ENCODE measurements around the gene CCDC178. TPM values are rescaled to one million over a fixed set of nuclear protein-coding genes. Genes with fewer than 3 reads are reported as not detected.

CCDC178 gene
- total RNA-seq, 1 donor from 2014 or later = not detected

- no peaks in the 10 kb centered on the region for H3K9me3 Mint-ChIP-seq
- intact Hi-C loops (cut with micrococcal nuclease) = no loop called here
- H3K27me3 Mint-ChIP-seq = no peaks in the 10 kb centered on the region
- H3K27ac Mint-ChIP-seq = no peak overlapping the region
- H3K4me3 Mint-ChIP-seq = no peak overlapping the region
- H3K36me3 Mint-ChIP-seq (ENCODE audit: low read depth) = no peaks in the 10 kb centered on the region
- H3K4me1 Mint-ChIP-seq = no peaks in the 10 kb centered on the region
- no peak for DNase-seq
These were observed 327.1 kb downstream of the CCDC178 start for GRCh38 chr18:33113416-33113815.

GRCh38 chr18:33107511-33107910, 333.0 kb downstream of the CCDC178 start:
- intact Hi-C loops (cut with micrococcal nuclease) = no loop called here
- no peaks in the 10 kb centered on the region for H3K9me3 Mint-ChIP-seq
- no peaks in the 10 kb centered on the region for H3K36me3 Mint-ChIP-seq (ENCODE audit: low read depth)
- no peaks in the 10 kb centered on the region for H3K27me3 Mint-ChIP-seq
- no peak overlapping the region for H3K27ac Mint-ChIP-seq
- H3K4me3 Mint-ChIP-seq = no peak overlapping the region
- H3K4me1 Mint-ChIP-seq = no peaks in the 10 kb centered on the region
- DNase-seq = no peak

- Mint-ChIP-seq H3K36me3 (ENCODE audit: low read depth) (no peaks in the 10 kb centered on the region), H3K4me3 (no peak overlapping the region), H3K27me3 (no peaks in the 10 kb centered on the region), H3K9me3 (no peaks in the 10 kb centered on the region), H3K4me1 (no peaks in the 10 kb centered on the region), H3K27ac (no peak overlapping the region)
- no peak for DNase-seq
- intact Hi-C loops (cut with micrococcal nuclease) = no loop called here
These were observed 339.2 kb downstream of the CCDC178 start for GRCh38 chr18:33101316-33101715.

DNA sequence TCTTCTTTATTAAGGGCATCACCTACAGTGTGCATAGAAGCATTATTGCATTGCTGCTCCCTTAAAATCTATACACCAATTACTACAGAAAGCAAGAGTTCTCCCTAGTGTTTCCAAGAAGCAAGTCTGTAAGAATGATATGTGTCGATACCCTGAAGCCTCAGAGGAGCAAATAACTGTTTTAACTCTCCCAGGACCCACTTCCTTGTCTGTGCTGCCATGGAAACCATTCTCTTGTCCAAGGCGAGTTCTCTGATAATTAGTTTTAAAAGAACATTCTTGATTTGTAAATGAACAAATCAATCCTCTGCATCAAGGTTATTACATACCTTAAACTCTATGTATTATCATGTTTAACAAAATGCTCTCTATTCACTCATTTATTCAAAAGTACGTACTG, 340.9 kb downstream of the CCDC178 start:
- H3K9me3 Mint-ChIP-seq = no peaks in the 10 kb centered on the region
- intact Hi-C loops (cut with micrococcal nuclease) = no loop called here

GRCh38 chr18:33097126-33097525, 343.4 kb downstream of the CCDC178 start:
- Mint-ChIP-seq H3K36me3 (ENCODE audit: low read depth) (no peaks in the 10 kb centered on the region), H3K27me3 (no peaks in the 10 kb centered on the region), H3K27ac (no peak overlapping the region), H3K9me3 (no peaks in the 10 kb centered on the region), H3K4me3 (no peak overlapping the region), H3K4me1 (no peaks in the 10 kb centered on the region)
- no peak for DNase-seq
- intact Hi-C loops (cut with micrococcal nuclease) = no loop called here

More for the DNA sequence above, 340.9 kb downstream of the CCDC178 start:
- Mint-ChIP-seq H3K4me3 (no peak overlapping the region), H3K27ac (no peak overlapping the region), H3K36me3 (ENCODE audit: low read depth) (no peaks in the 10 kb centered on the region), H3K27me3 (no peaks in the 10 kb centered on the region), H3K4me1 (no peaks in the 10 kb centered on the region)
- no peak for DNase-seq

- intact Hi-C loops (cut with micrococcal nuclease) = no loop called here
- Mint-ChIP-seq H3K9me3 (no peaks in the 10 kb centered on the region), H3K4me1 (no peaks in the 10 kb centered on the region), H3K27ac (no peak overlapping the region), H3K4me3 (no peak overlapping the region), H3K36me3 (ENCODE audit: low read depth) (no peaks in the 10 kb centered on the region), H3K27me3 (no peaks in the 10 kb centered on the region)
- no peak for DNase-seq
These were observed 350.1 kb downstream of the CCDC178 start for GRCh38 chr18:33090461-33090860.

DNA sequence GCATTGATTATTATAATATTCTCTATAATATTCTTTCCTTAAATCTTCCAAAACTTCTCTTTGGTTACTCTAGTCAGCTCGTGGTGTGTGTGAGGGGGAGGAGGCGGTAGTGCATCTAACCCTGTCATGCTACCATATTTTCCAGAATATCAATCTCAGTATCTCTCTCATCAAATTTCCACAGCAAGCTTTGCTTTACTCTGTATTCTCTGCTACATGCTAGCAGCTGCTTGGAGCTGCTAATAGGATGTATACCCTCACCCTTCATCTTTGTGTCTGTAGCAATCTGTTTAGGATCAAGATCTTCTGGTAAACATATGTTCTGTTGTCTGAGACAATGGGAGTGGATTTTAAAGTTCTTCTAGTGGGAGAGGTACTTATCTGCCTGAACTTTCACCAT, 363.9 kb downstream of the CCDC178 start:
- intact Hi-C loops (cut with micrococcal nuclease) = no loop called here
- no peak overlapping the region for H3K4me3 Mint-ChIP-seq

DNA sequence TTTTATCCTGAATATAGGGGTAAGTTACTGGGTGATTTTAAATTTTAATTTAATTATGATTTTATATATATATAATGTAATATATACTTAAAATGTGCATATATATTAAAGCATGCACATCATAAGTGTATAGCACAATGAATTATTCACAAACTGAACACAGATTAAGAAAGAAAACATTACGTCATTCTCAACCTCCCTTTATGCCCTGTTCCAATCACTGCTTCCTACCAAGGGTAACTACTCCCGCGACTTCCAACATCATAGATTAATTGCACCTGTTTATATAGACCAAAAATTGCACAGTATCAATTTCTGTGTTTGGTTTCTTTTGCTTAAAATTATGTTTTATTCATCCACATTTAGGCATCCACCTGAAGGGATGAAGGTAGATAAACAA, 366.4 kb downstream of the CCDC178 start:
- no peak for DNase-seq
- no peaks in the 10 kb centered on the region for H3K4me1 Mint-ChIP-seq
- no peak overlapping the region for H3K4me3 Mint-ChIP-seq
- H3K27ac Mint-ChIP-seq = no peak overlapping the region
- intact Hi-C loops (cut with micrococcal nuclease) = no loop called here
- no peaks in the 10 kb centered on the region for H3K9me3 Mint-ChIP-seq
- H3K36me3 Mint-ChIP-seq (ENCODE audit: low read depth) = no peaks in the 10 kb centered on the region
- no peaks in the 10 kb centered on the region for H3K27me3 Mint-ChIP-seq

More for the DNA sequence above, 363.9 kb downstream of the CCDC178 start:
- Mint-ChIP-seq H3K9me3 (no peaks in the 10 kb centered on the region), H3K36me3 (ENCODE audit: low read depth) (no peaks in the 10 kb centered on the region), H3K4me1 (no peaks in the 10 kb centered on the region), H3K27me3 (no peaks in the 10 kb centered on the region), H3K27ac (no peak overlapping the region)
- DNase-seq = no peak

- no peak for DNase-seq
- Mint-ChIP-seq H3K27ac (no peak overlapping the region), H3K27me3 (no peaks in the 10 kb centered on the region), H3K36me3 (ENCODE audit: low read depth) (no peaks in the 10 kb centered on the region), H3K4me3 (no peak overlapping the region), H3K9me3 (peaks cover 8% of the 10 kb centered on the region), H3K4me1 (no peaks in the 10 kb centered on the region)
- intact Hi-C loops (cut with micrococcal nuclease) = no loop called here
These were observed 377.6 kb downstream of the CCDC178 start for GRCh38 chr18:33062834-33063364.

DNA sequence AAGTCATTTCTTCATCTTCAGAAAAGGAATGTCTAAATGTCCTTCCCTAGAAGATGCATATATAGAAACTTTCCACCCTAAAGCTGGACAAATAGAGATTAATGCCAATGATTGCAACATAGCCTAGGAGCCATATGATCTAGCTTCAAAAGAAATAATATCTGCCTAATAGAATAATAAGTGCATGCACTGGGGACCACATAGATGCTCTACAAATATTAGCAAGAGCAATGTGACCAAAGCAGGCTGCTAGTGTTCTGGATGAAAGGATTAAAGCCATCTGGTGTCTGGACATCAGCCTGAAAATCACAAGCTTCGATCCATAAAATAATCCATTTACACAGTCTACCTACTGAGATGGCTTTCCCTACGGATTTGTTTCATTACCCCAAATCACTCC, 387.6 kb downstream of the CCDC178 start:
- Mint-ChIP-seq H3K36me3 (ENCODE audit: low read depth) (no peaks in the 10 kb centered on the region), H3K4me3 (no peak overlapping the region), H3K4me1 (no peaks in the 10 kb centered on the region), H3K27ac (no peak overlapping the region), H3K9me3 (no peaks in the 10 kb centered on the region), H3K27me3 (no peaks in the 10 kb centered on the region)
- DNase-seq = no peak
- intact Hi-C loops (cut with micrococcal nuclease) = no loop called here

DNA sequence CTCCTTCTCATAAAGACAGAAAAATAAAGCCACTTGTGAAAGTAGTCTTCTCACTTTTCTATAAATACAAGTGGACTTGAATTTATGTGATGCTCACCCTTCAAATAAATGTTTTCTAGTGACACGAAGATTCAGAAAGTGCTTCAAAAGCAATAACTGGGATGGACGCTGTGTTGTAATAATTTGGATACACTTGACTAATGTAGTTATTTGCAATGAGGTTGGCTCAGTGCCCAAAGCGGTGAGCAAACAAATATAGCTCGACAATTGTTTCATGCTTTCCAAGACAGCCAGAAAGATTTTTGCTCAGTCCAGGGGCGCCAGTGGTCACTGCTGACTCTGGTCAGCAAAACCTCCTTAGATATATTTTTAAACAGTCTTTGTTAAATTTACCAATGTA, 389.1 kb downstream of the CCDC178 start:
- no peaks in the 10 kb centered on the region for H3K36me3 Mint-ChIP-seq (ENCODE audit: low read depth)
- DNase-seq = no peak
- no peak overlapping the region for H3K27ac Mint-ChIP-seq
- H3K4me1 Mint-ChIP-seq = no peaks in the 10 kb centered on the region
- intact Hi-C loops (cut with micrococcal nuclease) = no loop called here
- no peaks in the 10 kb centered on the region for H3K9me3 Mint-ChIP-seq
- H3K27me3 Mint-ChIP-seq = no peaks in the 10 kb centered on the region
- H3K4me3 Mint-ChIP-seq = no peak overlapping the region

GRCh38 chr18:33040213-33040612, 400.3 kb downstream of the CCDC178 start:
- Mint-ChIP-seq H3K27ac (no peak overlapping the region), H3K27me3 (no peaks in the 10 kb centered on the region), H3K9me3 (no peaks in the 10 kb centered on the region), H3K4me3 (no peak overlapping the region), H3K36me3 (ENCODE audit: low read depth) (no peaks in the 10 kb centered on the region), H3K4me1 (no peaks in the 10 kb centered on the region)
- no peak for DNase-seq
- intact Hi-C loops (cut with micrococcal nuclease) = no loop called here

- no peak for DNase-seq
- Mint-ChIP-seq H3K27ac (no peak overlapping the region), H3K4me3 (no peak overlapping the region), H3K9me3 (no peaks in the 10 kb centered on the region), H3K4me1 (no peaks in the 10 kb centered on the region), H3K27me3 (no peaks in the 10 kb centered on the region), H3K36me3 (ENCODE audit: low read depth) (no peaks in the 10 kb centered on the region)
- intact Hi-C loops (cut with micrococcal nuclease) = no loop called here
These were observed 405.6 kb downstream of the CCDC178 start for GRCh38 chr18:33034945-33035344.

GRCh38 chr18:33034212-33034611, 406.3 kb downstream of the CCDC178 start:
- Mint-ChIP-seq H3K36me3 (ENCODE audit: low read depth) (no peaks in the 10 kb centered on the region), H3K4me1 (no peaks in the 10 kb centered on the region), H3K27ac (no peak overlapping the region), H3K4me3 (no peak overlapping the region), H3K9me3 (no peaks in the 10 kb centered on the region), H3K27me3 (no peaks in the 10 kb centered on the region)
- intact Hi-C loops (cut with micrococcal nuclease) = no loop called here
- no peak for DNase-seq

DNA sequence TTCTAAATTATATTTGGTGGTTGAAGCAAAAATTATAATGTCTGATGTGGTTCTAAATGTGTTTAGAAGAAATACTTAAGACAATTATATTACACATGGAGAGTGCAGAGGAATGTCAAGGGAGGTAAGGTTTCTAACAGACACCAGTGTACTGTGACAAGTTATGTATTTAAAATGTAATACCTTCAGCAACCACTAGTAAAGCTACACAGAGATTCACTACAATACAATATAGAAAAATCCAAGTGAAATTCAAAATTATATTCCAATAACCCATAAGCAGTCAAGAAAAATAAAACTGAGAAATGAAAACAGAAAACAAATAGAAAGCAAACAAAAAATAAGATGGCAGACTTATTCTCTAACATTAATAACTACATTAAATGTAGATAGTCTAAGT, 418.2 kb downstream of the CCDC178 start:
- Mint-ChIP-seq H3K4me3 (no peak overlapping the region), H3K36me3 (ENCODE audit: low read depth) (no peaks in the 10 kb centered on the region), H3K4me1 (no peaks in the 10 kb centered on the region), H3K27ac (no peak overlapping the region), H3K9me3 (peaks cover 4% of the 10 kb centered on the region), H3K27me3 (no peaks in the 10 kb centered on the region)
- intact Hi-C loops (cut with micrococcal nuclease) = no loop called here
- no peak for DNase-seq

All from activated CD4-positive, alpha-beta T cell treated with anti-CD3 and anti-CD28 coated beads, Interleukin-2, amount 10 ng/mL, durations not matched to agents 24 days and 14 days (primary cell).